Activated B cell treated with CpG ODN at 0.5 μM for 24 hours (primary cell): ENCODE data around the gene MYO5B. TPM values are rescaled to one million over a fixed set of nuclear protein-coding genes. Genes with fewer than 3 reads are reported as not detected.

ENCODE experiments used
- ATAC-seq: fragments of 200-7000 bp; cut with Tn5 transposase; one replicate; pipeline ENCODE4 v1.10.0; 2021; ENCODE audit warnings: low read depth, mild to moderate bottlenecking, moderate library complexity
- CTCF ChIA-PET: fragments of 350-600 bp; sonication (Branson Sonifier 250); formaldehyde crosslinking; loops from one replicate; lab custom pipeline; 2021; ENCODE audit warnings: antibody characterized with exemption; lab: Charles Lee
- POLR2A ChIA-PET: fragments of 350-600 bp; sonication (Branson Sonifier 250); formaldehyde crosslinking; loops from one replicate; lab custom pipeline; 2021; ENCODE audit warnings: antibody characterized with exemption; lab: Charles Lee
- DNase-seq: peaks from one replicate; pipeline ENCODE4 v3.0.0; 2022
- H3K27ac Mint-ChIP-seq: one replicate; pipeline ENCODE4 v1.8.0; 2020; ENCODE audit warnings: mixed read lengths
- H3K27me3 Mint-ChIP-seq: one replicate; pipeline ENCODE4 v1.8.0; 2021; ENCODE audit warnings: mixed read lengths
- H3K36me3 Mint-ChIP-seq: one replicate; pipeline ENCODE4 v1.8.0; 2021; ENCODE audit warnings: low read depth, mixed read lengths
- H3K4me1 Mint-ChIP-seq: one replicate; pipeline ENCODE4 v1.8.0; 2021; ENCODE audit warnings: mixed read lengths
- H3K4me3 Mint-ChIP-seq: one replicate; pipeline ENCODE4 v1.8.0; 2020; ENCODE audit warnings: mild to moderate bottlenecking, mixed read lengths
- H3K9me3 Mint-ChIP-seq: one replicate; pipeline ENCODE4 v1.8.0; 2020; ENCODE audit warnings: mixed read lengths
- CTCF ChIP-seq: fragments of 200-600 bp; IDR thresholded peaks from one replicate; pipeline ENCODE4 v1.8.0; 2022; ENCODE audit warnings: antibody characterized with exemption, mild to moderate bottlenecking
- intact Hi-C: fragments of 100-400 bp; cut with micrococcal nuclease; formaldehyde crosslinking; loops from one replicate; pipeline ENCODE4 v1.15.1; 2024
- total RNA-seq: library from RNA; stranded (reverse); gene quantifications from 2 replicates; pipeline ENCODE4 v1.2.3, GENCODE V29; 2022

MYO5B gene
- total RNA-seq, 1 donor from 2014 or later = 0.49 TPM

- H3K4me1 Mint-ChIP-seq = no peaks in the 10 kb centered on the region
- H3K36me3 Mint-ChIP-seq = no peaks in the 10 kb centered on the region
- no peak for TF ChIP-seq CTCF
- ATAC-seq (no peak), DNase-seq (no peak)
- intact Hi-C loops = no loop called here
- H3K27ac Mint-ChIP-seq = no peak overlapping the region
- peaks cover 13% of the 10 kb centered on the region for H3K27me3 Mint-ChIP-seq
- H3K9me3 Mint-ChIP-seq = no peaks in the 10 kb centered on the region
- POLR2A ChIA-PET = no interaction called here
- H3K4me3 Mint-ChIP-seq = no peak overlapping the region
- CTCF ChIA-PET = no interaction called here
Observed at GRCh38 chr18:49844903-49845302, 350.0 kb downstream of the MYO5B start.

GRCh38 chr18:49843778-49844625 lies 350.9 kb downstream of the MYO5B start:
- ATAC-seq = no peak

GRCh38 chr18:49843131-49843530 lies 351.8 kb downstream of the MYO5B start:
- intact Hi-C loops = no loop called here
- POLR2A ChIA-PET = no interaction called here
- no peaks in the 10 kb centered on the region for H3K4me1 Mint-ChIP-seq

More at GRCh38 chr18:49843778-49844625, 350.9 kb downstream of the MYO5B start:
- ChIA-PET CTCF (no interaction called here), POLR2A (no interaction called here)
- Mint-ChIP-seq H3K27me3 (peaks cover 13% of the 10 kb centered on the region), H3K4me1 (no peaks in the 10 kb centered on the region), H3K27ac (no peak overlapping the region), H3K9me3 (no peaks in the 10 kb centered on the region), H3K36me3 (no peaks in the 10 kb centered on the region), H3K4me3 (no peak overlapping the region)
- no peak for DNase-seq
- intact Hi-C loops = no loop called here
- no peak for TF ChIP-seq CTCF

GRCh38 chr18:49842656-49843055 lies 352.3 kb downstream of the MYO5B start:
- POLR2A ChIA-PET = no interaction called here
- CTCF ChIA-PET = no interaction called here
- intact Hi-C loops = no loop called here
- H3K27me3 Mint-ChIP-seq = peaks cover 1% of the 10 kb centered on the region
- no peak for TF ChIP-seq CTCF
- H3K36me3 Mint-ChIP-seq = no peaks in the 10 kb centered on the region
- no peaks in the 10 kb centered on the region for H3K9me3 Mint-ChIP-seq
- H3K4me3 Mint-ChIP-seq = no peak overlapping the region
- H3K27ac Mint-ChIP-seq = no peak overlapping the region
- DNase-seq (no peak), ATAC-seq (no peak)
- no peaks in the 10 kb centered on the region for H3K4me1 Mint-ChIP-seq

More at GRCh38 chr18:49843131-49843530, 351.8 kb downstream of the MYO5B start:
- no peak for TF ChIP-seq CTCF
- ATAC-seq (no peak), DNase-seq (no peak)
- peaks cover 6% of the 10 kb centered on the region for H3K27me3 Mint-ChIP-seq
- H3K9me3 Mint-ChIP-seq = no peaks in the 10 kb centered on the region
- no peak overlapping the region for H3K4me3 Mint-ChIP-seq
- CTCF ChIA-PET = no interaction called here
- no peaks in the 10 kb centered on the region for H3K36me3 Mint-ChIP-seq
- H3K27ac Mint-ChIP-seq = no peak overlapping the region

- no peaks in the 10 kb centered on the region for H3K4me1 Mint-ChIP-seq
- H3K27ac Mint-ChIP-seq = no peak overlapping the region
- no peaks in the 10 kb centered on the region for H3K36me3 Mint-ChIP-seq
- ATAC-seq (no peak), DNase-seq (no peak)
- CTCF ChIA-PET = no interaction called here
- POLR2A ChIA-PET = no interaction called here
- H3K4me3 Mint-ChIP-seq = no peak overlapping the region
- no peaks in the 10 kb centered on the region for H3K9me3 Mint-ChIP-seq
- no peak for TF ChIP-seq CTCF
- no peaks in the 10 kb centered on the region for H3K27me3 Mint-ChIP-seq
- intact Hi-C loops = no loop called here
Observed at GRCh38 chr18:49841236-49842217, 353.4 kb downstream of the MYO5B start.
